ENCODE results near the gene SPRR4. TPM values are rescaled to one million over a fixed set of nuclear protein-coding genes. Genes with fewer than 3 reads are reported as not detected.

Gene SPRR4
- total and polyA plus RNA-seq, 2 experiments from 2014 or later: not detected

DNA sequence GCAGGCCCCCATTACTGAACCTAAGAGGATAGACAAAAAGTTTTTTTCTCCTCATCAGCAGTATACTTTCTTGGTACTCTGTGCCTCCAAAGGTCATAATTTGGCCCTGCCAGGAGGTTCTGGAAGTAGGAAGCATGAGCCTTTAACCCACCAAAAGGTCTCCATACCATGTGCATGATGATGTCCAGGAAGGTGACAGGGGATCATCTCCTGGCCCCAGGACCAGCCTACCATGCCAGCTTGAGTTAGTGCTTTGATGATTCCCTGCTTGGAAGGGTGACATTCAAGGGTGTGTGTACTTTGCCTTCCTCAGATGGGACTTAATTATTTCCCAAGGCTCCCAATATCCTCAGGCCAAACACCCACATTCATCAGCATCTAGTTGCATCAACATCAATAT is 7.2 kb downstream of the SPRR4 start:
- Histone ChIP-seq H3F3A (replicated peaks; ENCODE audit: low read depth) (no peaks in the 10 kb centered on the region), H3K27me3 (ENCODE audit: insufficient read depth) (no peaks in the 10 kb centered on the region), H3K4me3 (no peak overlapping the region), H3K4me1 (ENCODE audit: insufficient read depth) (no peaks in the 10 kb centered on the region), H3K4me2 (no peak overlapping the region), H3K27ac (ENCODE audit: low read depth) (no peak overlapping the region), H3K36me3 (ENCODE audit: insufficient read depth) (no peaks in the 10 kb centered on the region), H2AFZ (no peak overlapping the region), H3K79me2 (replicated peaks; ENCODE audit: insufficient read depth) (no peaks in the 10 kb centered on the region), H4K20me1 (replicated peaks; ENCODE audit: insufficient read depth) (no peaks in the 10 kb centered on the region), H3K9me2 (ENCODE audit: insufficient read depth) (peaks cover 4% of the 10 kb centered on the region)
- ATAC-seq (no peak), DNase-seq (ENCODE audit: low spot score) (no peak)
- no peak overlapping the region for H3K27ac Mint-ChIP-seq
- H3K27me3 Mint-ChIP-seq (ENCODE audit: insufficient read depth, low read depth, poor library complexity): peaks cover 15% of the 10 kb centered on the region
- H3K36me3 Mint-ChIP-seq (ENCODE audit: low read depth): no peaks in the 10 kb centered on the region
- no peak overlapping the region for H3K4me3 Mint-ChIP-seq
- no peaks in the 10 kb centered on the region for H3K9me3 Mint-ChIP-seq
- peaks cover 4% of the 10 kb centered on the region; the same call in 2 of the 3 replicates for H3K4me1 Mint-ChIP-seq
- TF ChIP-seq, protein P1, sequence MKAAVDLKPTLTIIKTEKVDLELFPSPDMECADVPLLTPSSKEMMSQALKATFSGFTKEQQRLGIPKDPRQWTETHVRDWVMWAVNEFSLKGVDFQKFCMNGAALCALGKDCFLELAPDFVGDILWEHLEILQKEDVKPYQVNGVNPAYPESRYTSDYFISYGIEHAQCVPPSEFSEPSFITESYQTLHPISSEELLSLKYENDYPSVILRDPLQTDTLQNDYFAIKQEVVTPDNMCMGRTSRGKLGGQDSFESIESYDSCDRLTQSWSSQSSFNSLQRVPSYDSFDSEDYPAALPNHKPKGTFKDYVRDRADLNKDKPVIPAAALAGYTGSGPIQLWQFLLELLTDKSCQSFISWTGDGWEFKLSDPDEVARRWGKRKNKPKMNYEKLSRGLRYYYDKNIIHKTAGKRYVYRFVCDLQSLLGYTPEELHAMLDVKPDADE (IDR thresholded peaks at IDR 0.05): no peak
- TF ChIP-seq EZH2 (IDR thresholded peaks at IDR 0.05; ENCODE audit: low read depth, unreplicated experiment) (no peak), ZNF114 (CRISPR knock-in tag; IDR thresholded peaks at IDR 0.05) (no peak), CREB1 (CRISPR knock-in tag; IDR thresholded peaks at IDR 0.05; ENCODE audit: low read depth) (no peak), POLR2AphosphoS5 (IDR thresholded peaks at IDR 0.05; ENCODE audit: low read depth) (no peak), EZH2phosphoT487 (IDR thresholded peaks at IDR 0.05; ENCODE audit: unreplicated experiment) (no peak), ZNF331 (CRISPR knock-in tag; IDR thresholded peaks at IDR 0.05; ENCODE audit: low read depth) (no peak), STAT1 (IDR thresholded peaks at IDR 0.05; ENCODE audit: unreplicated experiment) (no peak), NANOG (IDR thresholded peaks at IDR 0.05; ENCODE audit: borderline replicate concordance) (no peak), JUNB (IDR thresholded peaks at IDR 0.05; ENCODE audit: unreplicated experiment) (no peak)
- TF ChIP-seq, protein P2, sequence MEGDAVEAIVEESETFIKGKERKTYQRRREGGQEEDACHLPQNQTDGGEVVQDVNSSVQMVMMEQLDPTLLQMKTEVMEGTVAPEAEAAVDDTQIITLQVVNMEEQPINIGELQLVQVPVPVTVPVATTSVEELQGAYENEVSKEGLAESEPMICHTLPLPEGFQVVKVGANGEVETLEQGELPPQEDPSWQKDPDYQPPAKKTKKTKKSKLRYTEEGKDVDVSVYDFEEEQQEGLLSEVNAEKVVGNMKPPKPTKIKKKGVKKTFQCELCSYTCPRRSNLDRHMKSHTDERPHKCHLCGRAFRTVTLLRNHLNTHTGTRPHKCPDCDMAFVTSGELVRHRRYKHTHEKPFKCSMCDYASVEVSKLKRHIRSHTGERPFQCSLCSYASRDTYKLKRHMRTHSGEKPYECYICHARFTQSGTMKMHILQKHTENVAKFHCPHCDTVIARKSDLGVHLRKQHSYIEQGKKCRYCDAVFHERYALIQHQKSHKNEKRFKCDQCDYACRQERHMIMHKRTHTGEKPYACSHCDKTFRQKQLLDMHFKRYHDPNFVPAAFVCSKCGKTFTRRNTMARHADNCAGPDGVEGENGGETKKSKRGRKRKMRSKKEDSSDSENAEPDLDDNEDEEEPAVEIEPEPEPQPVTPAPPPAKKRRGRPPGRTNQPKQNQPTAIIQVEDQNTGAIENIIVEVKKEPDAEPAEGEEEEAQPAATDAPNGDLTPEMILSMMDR (conservative IDR thresholded peaks at IDR 0.05; ENCODE audit: low read depth in 2 of 2): no peak
- TF ChIP-seq, protein P3, sequence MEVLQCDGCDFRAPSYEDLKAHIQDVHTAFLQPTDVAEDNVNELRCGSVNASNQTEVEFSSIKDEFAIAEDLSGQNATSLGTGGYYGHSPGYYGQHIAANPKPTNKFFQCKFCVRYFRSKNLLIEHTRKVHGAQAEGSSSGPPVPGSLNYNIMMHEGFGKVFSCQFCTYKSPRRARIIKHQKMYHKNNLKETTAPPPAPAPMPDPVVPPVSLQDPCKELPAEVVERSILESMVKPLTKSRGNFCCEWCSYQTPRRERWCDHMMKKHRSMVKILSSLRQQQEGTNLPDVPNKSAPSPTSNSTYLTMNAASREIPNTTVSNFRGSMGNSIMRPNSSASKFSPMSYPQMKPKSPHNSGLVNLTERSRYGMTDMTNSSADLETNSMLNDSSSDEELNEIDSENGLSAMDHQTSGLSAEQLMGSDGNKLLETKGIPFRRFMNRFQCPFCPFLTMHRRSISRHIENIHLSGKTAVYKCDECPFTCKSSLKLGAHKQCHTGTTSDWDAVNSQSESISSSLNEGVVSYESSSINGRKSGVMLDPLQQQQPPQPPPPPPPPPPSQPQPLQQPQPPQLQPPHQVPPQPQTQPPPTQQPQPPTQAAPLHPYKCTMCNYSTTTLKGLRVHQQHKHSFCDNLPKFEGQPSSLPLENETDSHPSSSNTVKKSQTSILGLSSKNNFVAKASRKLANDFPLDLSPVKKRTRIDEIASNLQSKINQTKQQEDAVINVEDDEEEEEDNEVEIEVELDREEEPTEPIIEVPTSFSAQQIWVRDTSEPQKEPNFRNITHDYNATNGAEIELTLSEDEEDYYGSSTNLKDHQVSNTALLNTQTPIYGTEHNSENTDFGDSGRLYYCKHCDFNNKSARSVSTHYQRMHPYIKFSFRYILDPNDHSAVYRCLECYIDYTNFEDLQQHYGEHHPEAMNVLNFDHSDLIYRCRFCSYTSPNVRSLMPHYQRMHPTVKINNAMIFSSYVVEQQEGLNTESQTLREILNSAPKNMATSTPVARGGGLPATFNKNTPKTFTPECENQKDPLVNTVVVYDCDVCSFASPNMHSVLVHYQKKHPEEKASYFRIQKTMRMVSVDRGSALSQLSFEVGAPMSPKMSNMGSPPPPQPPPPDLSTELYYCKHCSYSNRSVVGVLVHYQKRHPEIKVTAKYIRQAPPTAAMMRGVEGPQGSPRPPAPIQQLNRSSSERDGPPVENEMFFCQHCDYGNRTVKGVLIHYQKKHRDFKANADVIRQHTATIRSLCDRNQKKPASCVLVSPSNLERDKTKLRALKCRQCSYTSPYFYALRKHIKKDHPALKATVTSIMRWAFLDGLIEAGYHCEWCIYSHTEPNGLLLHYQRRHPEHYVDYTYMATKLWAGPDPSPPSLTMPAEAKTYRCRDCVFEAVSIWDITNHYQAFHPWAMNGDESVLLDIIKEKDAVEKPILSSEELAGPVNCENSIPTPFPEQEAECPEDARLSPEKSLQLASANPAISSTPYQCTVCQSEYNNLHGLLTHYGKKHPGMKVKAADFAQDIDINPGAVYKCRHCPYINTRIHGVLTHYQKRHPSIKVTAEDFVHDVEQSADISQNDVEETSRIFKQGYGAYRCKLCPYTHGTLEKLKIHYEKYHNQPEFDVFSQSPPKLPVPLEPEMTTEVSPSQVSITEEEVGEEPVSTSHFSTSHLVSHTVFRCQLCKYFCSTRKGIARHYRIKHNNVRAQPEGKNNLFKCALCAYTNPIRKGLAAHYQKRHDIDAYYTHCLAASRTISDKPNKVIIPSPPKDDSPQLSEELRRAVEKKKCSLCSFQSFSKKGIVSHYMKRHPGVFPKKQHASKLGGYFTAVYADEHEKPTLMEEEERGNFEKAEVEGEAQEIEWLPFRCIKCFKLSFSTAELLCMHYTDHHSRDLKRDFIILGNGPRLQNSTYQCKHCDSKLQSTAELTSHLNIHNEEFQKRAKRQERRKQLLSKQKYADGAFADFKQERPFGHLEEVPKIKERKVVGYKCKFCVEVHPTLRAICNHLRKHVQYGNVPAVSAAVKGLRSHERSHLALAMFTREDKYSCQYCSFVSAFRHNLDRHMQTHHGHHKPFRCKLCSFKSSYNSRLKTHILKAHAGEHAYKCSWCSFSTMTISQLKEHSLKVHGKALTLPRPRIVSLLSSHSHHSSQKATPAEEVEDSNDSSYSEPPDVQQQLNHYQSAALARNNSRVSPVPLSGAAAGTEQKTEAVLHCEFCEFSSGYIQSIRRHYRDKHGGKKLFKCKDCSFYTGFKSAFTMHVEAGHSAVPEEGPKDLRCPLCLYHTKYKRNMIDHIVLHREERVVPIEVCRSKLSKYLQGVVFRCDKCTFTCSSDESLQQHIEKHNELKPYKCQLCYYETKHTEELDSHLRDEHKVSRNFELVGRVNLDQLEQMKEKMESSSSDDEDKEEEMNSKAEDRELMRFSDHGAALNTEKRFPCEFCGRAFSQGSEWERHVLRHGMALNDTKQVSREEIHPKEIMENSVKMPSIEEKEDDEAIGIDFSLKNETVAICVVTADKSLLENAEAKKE (CRISPR knock-in tag; IDR thresholded peaks at IDR 0.05): no peak
- TF ChIP-seq, protein P4, sequence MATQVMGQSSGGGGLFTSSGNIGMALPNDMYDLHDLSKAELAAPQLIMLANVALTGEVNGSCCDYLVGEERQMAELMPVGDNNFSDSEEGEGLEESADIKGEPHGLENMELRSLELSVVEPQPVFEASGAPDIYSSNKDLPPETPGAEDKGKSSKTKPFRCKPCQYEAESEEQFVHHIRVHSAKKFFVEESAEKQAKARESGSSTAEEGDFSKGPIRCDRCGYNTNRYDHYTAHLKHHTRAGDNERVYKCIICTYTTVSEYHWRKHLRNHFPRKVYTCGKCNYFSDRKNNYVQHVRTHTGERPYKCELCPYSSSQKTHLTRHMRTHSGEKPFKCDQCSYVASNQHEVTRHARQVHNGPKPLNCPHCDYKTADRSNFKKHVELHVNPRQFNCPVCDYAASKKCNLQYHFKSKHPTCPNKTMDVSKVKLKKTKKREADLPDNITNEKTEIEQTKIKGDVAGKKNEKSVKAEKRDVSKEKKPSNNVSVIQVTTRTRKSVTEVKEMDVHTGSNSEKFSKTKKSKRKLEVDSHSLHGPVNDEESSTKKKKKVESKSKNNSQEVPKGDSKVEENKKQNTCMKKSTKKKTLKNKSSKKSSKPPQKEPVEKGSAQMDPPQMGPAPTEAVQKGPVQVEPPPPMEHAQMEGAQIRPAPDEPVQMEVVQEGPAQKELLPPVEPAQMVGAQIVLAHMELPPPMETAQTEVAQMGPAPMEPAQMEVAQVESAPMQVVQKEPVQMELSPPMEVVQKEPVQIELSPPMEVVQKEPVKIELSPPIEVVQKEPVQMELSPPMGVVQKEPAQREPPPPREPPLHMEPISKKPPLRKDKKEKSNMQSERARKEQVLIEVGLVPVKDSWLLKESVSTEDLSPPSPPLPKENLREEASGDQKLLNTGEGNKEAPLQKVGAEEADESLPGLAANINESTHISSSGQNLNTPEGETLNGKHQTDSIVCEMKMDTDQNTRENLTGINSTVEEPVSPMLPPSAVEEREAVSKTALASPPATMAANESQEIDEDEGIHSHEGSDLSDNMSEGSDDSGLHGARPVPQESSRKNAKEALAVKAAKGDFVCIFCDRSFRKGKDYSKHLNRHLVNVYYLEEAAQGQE (IDR thresholded peaks at IDR 0.05; ENCODE audit: unreplicated experiment): no peak

Data from GM23338 (cell line).